H1 (cell line): ENCODE measurements around the gene AGAP1. TPM values are rescaled to one million over a fixed set of nuclear protein-coding genes. Genes with fewer than 3 reads are reported as not detected.
A peak's percentile ranks its signal among the peaks of the same experiment; 100 is the strongest.

Experiments
- CTCF ChIA-PET: fragments of 300-600 bp; sonication (Branson Sonifier 250); formaldehyde crosslinking; loops from one replicate; lab custom pipeline; 2021; ENCODE audit not compliant: partially characterized antibody; lab: Charles Lee
- POLR2A ChIA-PET: fragments of 300-600 bp; sonication (Branson Sonifier 250); formaldehyde crosslinking; loops from one replicate; lab custom pipeline; 2021; ENCODE audit warnings: inconsistent platforms; ENCODE audit not compliant: partially characterized antibody; lab: Charles Lee
- DNase-seq, 2 experiments: peaks; one replicate each; pipeline versions ENCODE4 v3.0.0 to v3.0.0-alpha.2; 2010 to 2022; ENCODE audit warnings: low spot score in 2 of 2, low read depth in 1 of 2, mixed read lengths in 1 of 2
- FAIRE-seq: peaks from 2 replicates; lab custom pipeline; 2011; peaks lifted over from hg19 to GRCh38; lab: Jason Lieb, UNC
- H2AFZ ChIP-seq: 2 replicates; pipeline ENCODE4 v1.8.1; 2012; ENCODE audit warnings: low read length, inconsistent platforms
- H2AK5ac ChIP-seq: 2 replicates; pipeline ENCODE4 v1.6.1; 2013; ENCODE audit warnings: low read depth, low read length
- H2BK120ac ChIP-seq: replicated peaks from 2 replicates; pipeline ENCODE3; 2013; ENCODE audit warnings: low read depth, low read length, inconsistent platforms
- H2BK12ac ChIP-seq: 2 replicates; pipeline ENCODE4 v1.6.1; 2013; ENCODE audit warnings: low read depth, low read length
- H2BK15ac ChIP-seq: 2 replicates; pipeline ENCODE4 v1.6.1; 2013; ENCODE audit warnings: low read length
- H2BK20ac ChIP-seq: 2 replicates; pipeline ENCODE4 v1.6.1; 2013; ENCODE audit warnings: low read length
- H2BK5ac ChIP-seq: 2 replicates; pipeline ENCODE4 v1.6.1; 2013; ENCODE audit warnings: low read depth, low read length
- H3K14ac ChIP-seq: 2 replicates; pipeline ENCODE4 v1.6.1; 2013; ENCODE audit warnings: inconsistent platforms; ENCODE audit not compliant: insufficient read length
- H3K18ac ChIP-seq: 2 replicates; pipeline ENCODE4 v1.6.1; 2013; ENCODE audit warnings: low read length; ENCODE audit errors: extremely low read depth
- H3K23ac ChIP-seq: 2 replicates; pipeline ENCODE4 v1.6.1; 2013; ENCODE audit warnings: inconsistent platforms; ENCODE audit not compliant: insufficient read length
- H3K23me2 ChIP-seq: 2 replicates; pipeline ENCODE4 v1.6.1; 2013; ENCODE audit warnings: low read depth, low read length
- H3K27ac ChIP-seq: 2 replicates; pipeline ENCODE4 v1.6.1; 2011; ENCODE audit warnings: low read depth, low read length, inconsistent platforms
- H3K27me3 ChIP-seq, 4 experiments: replicated peaks in 1 of 4; 1 replicate in 1 of 4; 2 replicates in 3 of 4; pipeline versions ENCODE4 v1.6.1 to v1.8.1; 2011 to 2013; ENCODE audit warnings: low read length in 3 of 4, mild to moderate bottlenecking in 3 of 4, inconsistent platforms in 2 of 4, mixed read lengths in 2 of 4, moderate library complexity in 1 of 4; ENCODE audit not compliant: control insufficient read depth in 3 of 4, insufficient read depth in 3 of 4; ENCODE audit errors: extremely low read depth in 1 of 4
- H3K36me3 ChIP-seq, 4 experiments: 2 replicates each; pipeline versions ENCODE4 v1.6.1 to v1.8.1; 2011 to 2013; ENCODE audit warnings: mild to moderate bottlenecking in 4 of 4, low read length in 3 of 4, moderate library complexity in 2 of 4, control low read depth in 1 of 4, inconsistent platforms in 1 of 4; ENCODE audit not compliant: insufficient read depth in 4 of 4, control insufficient read depth in 2 of 4
- H3K4ac ChIP-seq: replicated peaks from 2 replicates; pipeline ENCODE3; 2013; ENCODE audit warnings: low read length, low read depth, mixed read lengths, inconsistent platforms; ENCODE audit not compliant: insufficient read length
- H3K4me1 ChIP-seq, 4 experiments: replicated peaks in 1 of 4; 1 replicate in 1 of 4; 2 replicates in 3 of 4; pipeline versions ENCODE4 v1.6.1 to v1.8.1; 2011 to 2013; ENCODE audit warnings: low read length in 3 of 4, inconsistent platforms in 2 of 4, mixed read lengths in 1 of 4; ENCODE audit not compliant: insufficient read depth in 4 of 4, control insufficient read depth in 3 of 4
- H3K4me2 ChIP-seq, 2 experiments: 2 replicates each; pipeline versions ENCODE4 v1.6.1 to v1.8.1; 2011 to 2013; ENCODE audit warnings: low read depth in 2 of 2, low read length in 2 of 2, control low read depth in 1 of 2, inconsistent platforms in 1 of 2, mild to moderate bottlenecking in 1 of 2; ENCODE audit not compliant: insufficient read depth in 1 of 2
- H3K4me3 ChIP-seq, 4 experiments: fragments of 200-600, 300-600 bp in 1 of 4; sonication (generic), shearing (Covaris generic), sonication (Bioruptor Twin) in 1 of 4; 2 replicates each; pipeline versions ENCODE4 v1.5.1 to v1.8.1; 2011 to 2016; ENCODE audit warnings: low read length in 4 of 4, low read depth in 3 of 4, control low read depth in 2 of 4, inconsistent platforms in 2 of 4, mild to moderate bottlenecking in 2 of 4, mixed read lengths in 1 of 4, moderate library complexity in 1 of 4; ENCODE audit not compliant: insufficient read depth in 2 of 4; ENCODE audit errors: extremely low read depth in 1 of 4
- H3K56ac ChIP-seq: replicated peaks from 2 replicates; pipeline ENCODE3; 2013; ENCODE audit warnings: low read depth, mild to moderate bottlenecking, mixed read lengths, low read length, inconsistent platforms; ENCODE audit not compliant: insufficient read length
- H3K79me1 ChIP-seq: 2 replicates; pipeline ENCODE4 v1.6.1; 2013; ENCODE audit warnings: low read depth, low read length, control low read depth
- H3K79me2 ChIP-seq, 2 experiments: 2 replicates each; pipeline versions ENCODE4 v1.6.1 to v1.8.1; 2012 to 2013; ENCODE audit warnings: low read length in 2 of 2, mild to moderate bottlenecking in 2 of 2, inconsistent platforms in 1 of 2; ENCODE audit not compliant: insufficient read depth in 2 of 2, control insufficient read depth in 1 of 2
- H3K9ac ChIP-seq, 4 experiments: replicated peaks in 1 of 4; 1 replicate in 1 of 4; 2 replicates in 3 of 4; pipeline versions ENCODE4 v1.6.1 to v1.8.1; 2011 to 2013; ENCODE audit warnings: low read depth in 3 of 4, low read length in 3 of 4, control low read depth in 2 of 4, mild to moderate bottlenecking in 2 of 4, moderate library complexity in 2 of 4, inconsistent platforms in 1 of 4; ENCODE audit errors: extremely low read depth in 1 of 4
- H3K9me3 ChIP-seq, 2 experiments: 2 replicates each; pipeline versions ENCODE4 v1.6.1 to v1.8.1; 2012 to 2013; ENCODE audit warnings: mild to moderate bottlenecking in 2 of 2, moderate library complexity in 2 of 2, control low read depth in 1 of 2, inconsistent platforms in 1 of 2, low read depth in 1 of 2, low read length in 1 of 2, mixed read lengths in 1 of 2; ENCODE audit not compliant: insufficient read depth in 2 of 2
- H4K20me1 ChIP-seq, 2 experiments: replicated peaks in 1 of 2; 2 replicates each; pipeline versions ENCODE3 to v1.8.1; 2011 to 2013; ENCODE audit warnings: inconsistent platforms in 2 of 2, low read length in 2 of 2, mild to moderate bottlenecking in 1 of 2; ENCODE audit not compliant: insufficient read depth in 2 of 2, control insufficient read depth in 1 of 2
- H4K5ac ChIP-seq: 2 replicates; pipeline ENCODE4 v1.6.1; 2013; ENCODE audit warnings: low read length, low read depth, mixed read lengths, inconsistent platforms; ENCODE audit not compliant: insufficient read length
- H4K8ac ChIP-seq: 2 replicates; pipeline ENCODE4 v1.8.0; 2013; ENCODE audit warnings: mild to moderate bottlenecking, moderate library complexity, low read length, inconsistent platforms; ENCODE audit not compliant: insufficient read depth; ENCODE audit errors: extremely low read depth
- H4K91ac ChIP-seq: replicated peaks from 2 replicates; pipeline ENCODE3; 2013; ENCODE audit warnings: low read length, mixed read lengths, inconsistent platforms; ENCODE audit not compliant: insufficient read length
- E2F6 ChIP-seq: IDR thresholded peaks from 2 replicates; pipeline ENCODE4 v1.6.1; 2012; ENCODE audit warnings: inconsistent platforms
- HDAC6 ChIP-seq: IDR thresholded peaks from one replicate; pipeline ENCODE4 v1.7.1; 2012; ENCODE audit warnings: low read depth, mild to moderate bottlenecking, inconsistent platforms, low read length, moderate library complexity
- WGBS, 2 experiments: shearing (Covaris generic) in 1 of 2; methylation state at CpG; one replicate each; pipeline versions ENCODE4 v1.1.6 to v1.1.7; 2013 to 2015; ENCODE audit warnings: low lambda C conversion rate in 2 of 2, mixed read lengths in 2 of 2, inconsistent platforms in 1 of 2, low coverage in 1 of 2, missing lambda C conversion rate in 1 of 2; ENCODE audit not compliant: insufficient replicate concordance in 2 of 2, insufficient coverage in 1 of 2, insufficient read length in 1 of 2; ENCODE audit errors: extremely low coverage in 1 of 2, missing lambda C conversion rate in 1 of 2; 5-methylcytosine and 5-hydroxymethylcytosine counted together
- polyA plus RNA-seq, 7 experiments: library from polyadenylated mRNA; depleted of rRNA in 3 of 7; stranded (reverse) in 5 of 7; unstranded in 2 of 7; fragments of >200 nt in 5 of 7; fragments of 200-250 nt in 2 of 7; gene quantifications; 1 replicate in 5 of 7; 2 replicates in 1 of 7; 4 replicates in 1 of 7; pipeline versions ENCODE4 v1.2.1 to v1.2.3, GENCODE V29; 2011 to 2013; ENCODE audit warnings: missing spikeins in 2 of 7, mixed read lengths in 2 of 7
- total RNA-seq: library from RNA; stranded (reverse); fragmentation: NEBNext Ultra II Directional; extraction: Animal tissue kit (Norgen Biotek cat#: 25700); gene quantifications from 2 replicates; pipeline ENCODE4 v1.2.1, GENCODE V29; 2021
- TF ChIP-seq, protein P1 (sequence below): IDR thresholded peaks from 2 replicates; pipeline ENCODE4 v1.6.1; 2012; ENCODE audit warnings: inconsistent platforms

The AGAP1 gene
- total and polyA plus RNA-seq, 2 of the 8 experiments (the other 6 are each of a cell fraction or from before 2014, with no cell fraction given): 18.1 to 39.4 TPM

- no peaks in the 10 kb centered on the region for H3K23me2 ChIP-seq
- H4K8ac ChIP-seq: no peak overlapping the region
- peak overlapping the region; percentile 73; the same call in 1 of the 2 replicates for H2BK12ac ChIP-seq
- 0 out of 2 replicates have a peak overlapping the region, but pooled peaks have one; percentile 22 for H2BK15ac ChIP-seq
- H3K27ac ChIP-seq: peak overlapping the region; percentile 11; the same call in 1 of the 2 replicates
- 0 out of 2 replicates have a peak overlapping the region, but pooled peaks have one; percentile 91 for H2BK20ac ChIP-seq
- H3K56ac ChIP-seq: no peak overlapping the region
- peaks cover 0 to 14% (median 2%) of the 10 kb centered on the region in 4 experiments; a peak in 4 of 8 replicates for H3K36me3 ChIP-seq
- FAIRE-seq: no peak
- 63% methylated on average over 23 of the region's 23 CpGs; no CpG with 5 or more reads in 1 of the 2 experiments for WGBS, 2 experiments
- peak overlapping the region in 1 of 2 experiments; percentile 39; a peak in 3 of 4 replicates for H3K4me2 ChIP-seq
- no peak overlapping the region for H2BK120ac ChIP-seq
- H2BK5ac ChIP-seq: peak overlapping the region; percentile 69; the same call in 1 of the 2 replicates
- H3K23ac ChIP-seq: no peak overlapping the region
- no peaks in the 10 kb centered on the region for H3K79me2 ChIP-seq
- peak overlapping the region; percentile 64 for H3K18ac ChIP-seq
- no peak overlapping the region for H4K5ac ChIP-seq
- H3K4me1 ChIP-seq: peaks cover 5 to 19% (median 9%) of the 10 kb centered on the region in 4 experiments
- no peak overlapping the region for H2AK5ac ChIP-seq
- POLR2A ChIA-PET: no interaction called here
- H3K27me3 ChIP-seq: no peaks in the 10 kb centered on the region
- TF ChIP-seq HDAC6 (no peak), E2F6 (peak; percentile 56; the same call in 1 of the 2 replicates)
- TF ChIP-seq, protein P1, sequence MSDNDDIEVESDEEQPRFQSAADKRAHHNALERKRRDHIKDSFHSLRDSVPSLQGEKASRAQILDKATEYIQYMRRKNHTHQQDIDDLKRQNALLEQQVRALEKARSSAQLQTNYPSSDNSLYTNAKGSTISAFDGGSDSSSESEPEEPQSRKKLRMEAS: peak; percentile 78
- TF ChIP-seq, all 59 proteins: peak for 2
- CTCF ChIA-PET: interaction anchor here (0.6 to 8.5 kb wide), 34 partner anchors 9 to 611 kb away, joined by 3 to 111 read pairs (median 5); no protein-coding TSS in a partner anchor
- Histone ChIP-seq H4K91ac (no peak overlapping the region), H4K20me1 (peaks cover 2 to 6% of the 10 kb centered on the region in 2 experiments), H3K4me3 (no peak overlapping the region), H3K14ac (no peak overlapping the region), H2AFZ (no peak overlapping the region), H3K79me1 (no peaks in the 10 kb centered on the region), H3K9ac (no peak overlapping the region), H3K4ac (no peak overlapping the region), H3K9me3 (no peaks in the 10 kb centered on the region)
- DNase-seq: no peak
Measured at GRCh38 chr2:235747001-235747785, 253.3 kb downstream of the AGAP1 start.
